SK-MEL-5 (cell line): Measurements from ENCODE around the gene PXK. TPM values are rescaled to one million over a fixed set of nuclear protein-coding genes. Genes with fewer than 3 reads are reported as not detected.

ENCODE experiments used
- DNase-seq: peaks from one replicate; pipeline ENCODE4 v3.0.0-alpha.2; 2016; ENCODE audit warnings: low read depth, low spot score
- in situ Hi-C: cut with HindIII; loops from 2 replicates; pipeline ENCODE4 v1.10.0; 2016; ENCODE audit warnings: low sequenced_read_pairs, high pct_unique_total_duplicates, low pct_unique_long_range_greater_than_20kb
- total RNA-seq: library from RNA; depleted of rRNA; stranded (reverse); fragments of >200 nt; shearing (Covaris generic); gene quantifications from 2 replicates; pipeline ENCODE4 v1.2.3, GENCODE V29; 2014

PXK gene
- total RNA-seq, 1 experiment from 2014 or later, result 45.8 TPM

DNA sequence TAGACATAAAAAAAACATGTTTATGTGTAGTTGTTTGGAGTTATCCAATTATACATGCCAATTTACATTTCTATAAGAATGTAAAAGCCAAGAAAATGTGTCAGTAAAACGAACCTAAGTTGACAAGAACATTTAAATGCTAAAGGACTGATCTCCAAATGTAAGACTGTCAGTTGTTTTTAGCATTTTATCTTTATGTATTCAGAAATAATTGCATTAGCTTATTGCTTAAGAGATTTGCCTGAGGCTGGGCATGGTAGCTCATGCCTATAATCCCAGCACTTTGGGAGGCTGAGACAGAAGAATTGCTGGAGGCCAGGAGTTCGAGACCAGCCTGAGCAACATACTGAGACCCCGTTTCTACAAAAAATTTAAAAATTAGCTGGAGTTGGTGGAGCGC, 26.9 kb downstream of the PXK start:
- in situ Hi-C loops, result no loop called here
- no peak for DNase-seq

GRCh38 chr3:58361866-58362265, 29.2 kb downstream of the PXK start:
- in situ Hi-C loops, result no loop called here
- DNase-seq, result no peak

DNA sequence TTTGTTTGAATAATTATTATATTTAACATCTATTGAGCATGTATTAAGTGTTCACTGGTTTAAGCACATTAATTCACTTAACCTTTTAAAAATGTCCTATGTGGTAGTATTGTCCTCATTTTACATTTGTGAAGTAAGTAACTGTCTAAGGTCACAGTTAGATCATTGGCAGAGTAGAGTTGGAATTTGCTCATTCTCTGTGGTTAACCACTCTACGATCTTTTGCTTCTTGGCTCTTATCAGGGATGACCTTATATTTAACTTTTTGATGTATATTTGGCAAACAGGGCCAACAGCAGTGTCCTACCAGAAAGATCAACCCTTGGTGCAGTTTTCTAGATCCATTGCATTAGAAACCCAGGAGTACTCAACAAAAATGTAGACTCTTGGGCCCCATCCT, 34.0 kb downstream of the PXK start:
- in situ Hi-C loops, result no loop called here
- no peak for DNase-seq

DNA sequence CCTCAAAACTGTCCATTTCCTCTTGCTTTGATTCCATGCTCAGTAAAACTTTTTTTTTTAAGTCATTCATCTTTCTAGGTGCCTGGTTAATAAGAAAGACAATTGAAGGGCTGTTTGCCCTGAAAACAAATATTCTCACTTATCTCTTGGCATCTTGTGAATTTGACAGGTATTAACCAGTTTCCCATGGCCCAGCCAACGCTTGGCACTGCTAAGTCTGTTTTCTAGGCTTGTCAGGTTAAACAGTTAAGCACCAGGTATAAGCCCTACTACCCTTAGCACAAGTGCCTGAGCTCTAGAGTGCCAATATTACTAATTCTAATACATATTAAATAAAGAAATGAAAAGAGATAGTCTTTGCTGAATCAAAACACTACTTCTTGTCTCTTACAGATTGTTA, 36.3 kb downstream of the PXK start:
- no peak for DNase-seq
- in situ Hi-C loops, result no loop called here

DNA sequence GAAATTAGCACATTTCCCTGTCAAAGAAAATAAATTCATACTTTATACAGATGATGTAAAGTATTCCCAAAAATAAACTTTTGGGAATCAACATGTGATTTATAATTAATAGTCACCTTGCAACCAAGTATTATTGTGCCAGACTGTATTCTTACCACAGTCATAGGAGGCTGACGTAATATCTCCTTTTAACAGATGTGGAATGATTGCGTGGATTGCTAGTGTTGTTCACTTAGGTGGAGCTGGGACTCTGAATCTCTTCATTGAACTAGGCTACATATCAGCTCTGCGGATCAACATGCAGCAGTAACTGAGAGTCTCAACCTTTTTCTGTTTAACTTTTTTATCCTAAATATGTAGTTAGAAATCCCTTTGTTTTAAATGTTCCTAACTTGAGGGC, 37.2 kb downstream of the PXK start:
- in situ Hi-C loops, result no loop called here
- DNase-seq, result no peak

GRCh38 chr3:58370407-58370806, 37.7 kb downstream of the PXK start:
- in situ Hi-C loops, result no loop called here
- no peak for DNase-seq

- in situ Hi-C loops, result no loop called here
- no peak for DNase-seq
Observed at GRCh38 chr3:58371754-58372153, 39.1 kb downstream of the PXK start.

DNA sequence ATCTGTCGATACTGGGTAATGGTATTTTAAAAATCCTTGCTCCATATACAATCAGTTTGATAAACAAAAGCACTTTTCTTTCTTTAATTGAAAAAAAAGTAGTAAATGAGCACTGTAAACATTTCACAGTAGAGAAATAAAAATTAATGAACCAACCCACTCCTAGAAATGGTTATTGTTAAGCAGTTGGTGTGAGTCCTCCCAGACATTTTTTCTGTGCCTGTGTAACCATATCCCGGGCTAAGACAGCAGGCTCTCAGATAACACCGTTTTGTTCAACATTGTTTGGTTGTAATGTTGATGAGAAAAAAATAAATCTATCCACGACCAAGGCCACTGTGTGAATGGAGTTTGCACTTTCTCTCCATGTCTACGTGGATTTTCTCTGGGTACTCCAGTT, 42.6 kb downstream of the PXK start:
- DNase-seq, result no peak
- in situ Hi-C loops, result no loop called here

- in situ Hi-C loops, result no loop called here
- no peak for DNase-seq
Observed at GRCh38 chr3:58377168-58377567, 44.5 kb downstream of the PXK start.

GRCh38 chr3:58377750-58378149, 45.1 kb downstream of the PXK start:
- DNase-seq, result no peak
- in situ Hi-C loops, result no loop called here

DNA sequence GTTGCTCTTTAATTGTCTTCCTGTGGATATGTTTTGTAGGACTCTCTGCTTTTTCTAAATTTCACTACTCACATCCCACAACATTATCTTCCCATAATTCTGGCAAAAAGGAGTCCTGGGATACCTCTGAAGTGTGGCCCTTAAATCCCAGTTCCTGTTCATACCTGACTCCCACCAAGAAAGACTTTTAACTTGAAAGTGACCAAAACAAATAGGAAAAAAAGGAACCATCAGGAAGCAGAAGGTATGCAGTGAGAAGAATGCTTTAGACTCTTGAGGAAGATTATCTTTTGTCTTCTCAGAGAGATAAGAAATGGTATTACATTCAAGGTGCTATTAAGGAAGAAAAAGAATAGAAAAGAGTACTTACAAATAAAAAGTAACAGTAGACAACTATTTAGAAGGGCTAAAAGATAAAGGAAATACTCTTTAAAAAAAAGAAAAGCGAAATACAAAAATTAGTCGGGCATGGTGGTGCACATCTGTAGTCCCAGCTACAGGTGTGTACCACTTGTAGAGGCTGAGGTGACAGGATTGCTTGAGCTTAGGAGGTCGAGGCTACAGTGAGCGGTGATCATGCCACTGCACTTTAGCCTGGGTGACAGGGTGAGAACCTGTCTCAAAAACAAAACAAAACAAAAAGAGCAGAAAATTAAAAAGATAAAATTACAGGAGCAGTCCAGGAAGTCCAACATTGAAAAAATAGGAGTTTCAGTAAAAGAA, 46.8 kb downstream of the PXK start:
- DNase-seq, result no peak
- in situ Hi-C loops, result no loop called here

DNA sequence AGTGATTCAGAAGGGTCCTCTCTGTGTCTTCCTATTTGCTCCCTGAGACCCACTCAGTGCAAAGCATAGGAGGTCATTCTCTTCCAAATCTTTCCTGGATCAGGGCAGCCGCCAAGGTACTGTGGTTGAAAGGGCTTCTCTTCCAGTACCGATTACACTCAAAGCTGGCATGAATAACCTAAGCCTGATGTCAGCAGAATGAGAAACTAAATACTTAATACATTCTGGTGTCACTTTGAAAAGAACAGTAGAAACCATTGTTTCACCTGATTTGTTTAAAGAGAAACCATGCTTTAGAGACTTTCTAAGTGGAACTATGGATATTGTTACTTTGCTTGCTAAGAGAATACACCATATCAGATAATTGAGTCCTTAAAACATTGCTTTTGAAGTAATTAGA, 50.8 kb downstream of the PXK start:
- DNase-seq, result peak; percentile 73
- in situ Hi-C loops, result no loop called here

- in situ Hi-C loops, result no loop called here
- peak; percentile 96 for DNase-seq
Observed at GRCh38 chr3:58383904-58384303, 51.2 kb downstream of the PXK start.

DNA sequence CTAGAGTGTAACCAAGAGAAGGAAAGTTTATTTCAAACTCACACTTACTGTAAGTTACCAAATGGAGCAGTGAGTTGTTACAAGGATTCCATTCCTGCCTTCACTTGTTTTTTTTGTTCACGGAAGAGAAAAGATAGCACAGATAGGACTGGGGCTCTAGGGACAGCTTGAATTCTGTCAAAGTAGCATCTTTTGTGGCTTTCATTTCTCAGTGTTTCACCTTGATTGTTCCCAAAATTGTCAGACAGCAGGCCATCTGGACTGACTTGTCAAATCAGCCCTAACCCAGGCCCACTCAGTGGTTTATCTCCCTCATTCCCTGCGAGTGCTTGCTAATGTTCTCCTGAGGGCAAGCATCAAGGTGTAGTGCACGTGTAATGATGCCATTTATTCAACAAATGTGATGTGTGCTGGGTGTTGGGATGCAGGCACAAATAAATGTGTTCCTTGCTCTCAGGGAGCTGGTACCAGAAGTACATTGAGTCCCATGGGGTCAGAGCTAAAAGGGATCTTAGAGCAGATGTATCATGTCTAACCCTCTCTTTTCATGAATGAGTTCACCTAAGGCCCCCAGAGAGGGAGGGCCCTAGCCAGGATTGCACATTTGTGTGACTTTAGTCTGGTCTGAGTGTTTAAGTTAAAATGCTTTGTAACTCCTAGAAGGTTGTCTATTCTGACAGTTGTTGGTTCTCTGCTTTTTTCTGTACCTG, 51.8 kb downstream of the PXK start:
- no peak for DNase-seq
- in situ Hi-C loops, result no loop called here

DNA sequence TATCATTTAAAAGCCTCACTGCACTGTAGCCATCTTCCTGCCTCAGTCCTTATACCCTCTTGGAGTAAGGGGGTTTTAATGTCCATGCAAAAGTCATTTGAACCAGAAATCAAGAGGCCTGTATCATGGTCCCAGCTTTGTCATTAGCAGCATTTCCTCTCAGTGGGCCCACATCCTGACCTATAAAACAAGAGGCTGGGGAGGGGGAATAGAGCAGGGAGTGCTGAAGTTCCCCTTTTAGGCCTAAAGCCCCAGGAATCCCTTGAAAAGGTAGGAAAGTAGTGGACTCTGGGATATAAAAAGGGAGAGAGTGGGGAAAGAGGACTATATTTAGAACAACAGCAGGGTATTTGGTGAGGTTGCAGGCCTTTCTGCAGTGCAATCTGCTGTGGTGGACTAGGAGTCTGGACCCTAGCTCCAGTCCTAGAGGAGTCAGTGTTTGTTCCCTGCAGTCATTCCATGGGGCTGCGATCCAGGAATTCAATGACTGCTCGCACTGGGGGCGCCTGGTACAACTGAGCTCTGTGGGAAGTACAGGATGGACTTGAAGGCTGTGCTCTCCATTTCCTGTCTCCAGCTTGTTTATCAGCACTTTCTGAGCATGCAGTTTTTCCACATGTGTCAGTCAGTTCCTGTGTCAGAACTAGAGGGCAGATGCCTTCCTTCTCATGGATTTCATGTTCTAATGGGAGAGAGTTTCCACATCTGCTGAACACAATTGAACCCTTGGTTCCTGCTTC, 54.1 kb downstream of the PXK start:
- peak; percentile 23 for DNase-seq
- in situ Hi-C loops, result no loop called here

DNA sequence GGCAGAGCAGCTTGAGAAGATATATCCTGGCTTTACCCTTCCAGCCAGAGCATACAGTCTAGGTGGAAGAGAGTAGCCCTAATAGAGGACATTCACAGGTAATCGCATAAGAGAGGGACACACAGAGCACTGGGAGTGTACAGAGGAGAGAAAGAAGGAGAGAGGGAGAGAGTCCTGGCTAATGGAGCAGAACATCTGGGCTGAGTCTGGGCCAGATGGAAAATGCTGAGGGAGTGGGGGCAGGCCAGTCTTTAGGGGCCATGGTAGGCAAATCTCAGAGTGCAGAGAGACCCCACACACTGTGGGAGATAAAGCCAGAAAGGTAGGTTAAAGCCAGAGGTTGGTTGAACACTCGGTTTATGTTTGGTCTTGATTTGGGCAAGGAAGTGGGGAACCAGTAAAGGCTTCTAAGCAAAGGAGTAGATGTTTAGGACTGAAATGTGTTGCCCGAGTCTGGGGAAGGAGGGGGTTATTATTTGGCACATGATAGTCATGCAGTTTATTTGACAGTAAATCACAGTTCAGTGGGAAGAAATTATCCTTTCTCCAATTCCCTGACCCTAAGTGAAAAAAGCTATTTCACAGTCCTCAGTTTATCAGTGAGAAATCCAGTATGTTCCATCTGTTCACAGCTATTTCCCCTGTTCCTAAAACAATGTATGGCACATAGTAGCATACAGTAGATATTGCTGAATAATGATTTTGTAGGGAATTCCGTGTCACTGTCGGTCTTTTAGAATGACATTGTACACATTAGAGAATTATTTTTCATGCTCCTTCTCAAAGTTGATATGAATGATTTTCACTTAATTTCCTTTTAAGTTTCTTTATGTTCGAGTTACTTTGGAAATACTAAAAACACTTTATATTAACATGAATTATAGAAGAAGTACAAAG, 55.2 kb downstream of the PXK start:
- in situ Hi-C loops, result no loop called here
- DNase-seq, result no peak

DNA sequence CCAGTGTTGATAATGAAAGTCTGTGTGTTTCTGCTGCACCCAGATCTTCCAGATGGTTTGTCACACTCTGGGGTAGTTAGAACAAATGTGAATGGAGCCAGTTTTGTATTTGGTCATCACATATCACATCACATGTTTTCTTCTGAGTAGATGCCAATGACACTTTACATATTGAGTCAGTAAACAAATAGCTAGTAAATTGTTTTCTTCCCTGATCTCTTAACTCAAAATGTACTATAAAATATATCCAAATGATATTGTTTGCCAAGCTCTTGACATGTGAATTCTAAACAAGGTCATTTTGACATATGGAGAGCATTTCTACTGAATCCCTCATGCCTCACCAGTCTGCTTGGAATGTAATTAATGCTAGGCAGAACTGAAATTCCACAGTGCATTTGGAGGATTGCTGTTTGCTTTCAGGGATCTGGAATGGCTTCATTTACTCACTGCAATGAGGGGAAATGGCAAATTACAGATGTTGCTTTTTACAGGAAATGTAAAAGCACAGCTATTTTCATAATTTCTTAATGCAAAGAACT, 55.9 kb downstream of the PXK start:
- in situ Hi-C loops, result no loop called here
- DNase-seq, result peak; percentile 79
